Astrocyte of the spinal cord (primary cell): ENCODE results near the gene OGFOD3.
"Not testable (repeated sequence)": the region's sequence is repeated elsewhere in the genome, so short reads cannot be mapped to it uniquely, and the experiment has no call there.

Source experiments
- DNase-seq: peaks from one replicate; pipeline ENCODE4 v3.0.0; 2011; ENCODE audit warnings: low read depth, low spot score
- H3K4me3 ChIP-seq: 2 replicates; pipeline ENCODE4 v1.5.1; 2011; ENCODE audit warnings: low read depth, mild to moderate bottlenecking, low read length, moderate library complexity
- CTCF ChIP-seq: IDR thresholded peaks from 2 replicates; pipeline ENCODE4 v1.5.1; 2012; ENCODE audit warnings: low read depth, mild to moderate bottlenecking, low read length, inconsistent platforms
- in situ Hi-C: cut with HindIII; loops from 2 replicates; pipeline ENCODE4 v1.10.0; 2017; ENCODE audit warnings: low sequenced_read_pairs

Gene OGFOD3

GRCh38 chr17:82376042-82376730 is 42.2 kb downstream of the OGFOD3 start:
- in situ Hi-C loops: no loop called here
- no peak for DNase-seq
- H3K4me3 ChIP-seq: no peak overlapping the region

DNA sequence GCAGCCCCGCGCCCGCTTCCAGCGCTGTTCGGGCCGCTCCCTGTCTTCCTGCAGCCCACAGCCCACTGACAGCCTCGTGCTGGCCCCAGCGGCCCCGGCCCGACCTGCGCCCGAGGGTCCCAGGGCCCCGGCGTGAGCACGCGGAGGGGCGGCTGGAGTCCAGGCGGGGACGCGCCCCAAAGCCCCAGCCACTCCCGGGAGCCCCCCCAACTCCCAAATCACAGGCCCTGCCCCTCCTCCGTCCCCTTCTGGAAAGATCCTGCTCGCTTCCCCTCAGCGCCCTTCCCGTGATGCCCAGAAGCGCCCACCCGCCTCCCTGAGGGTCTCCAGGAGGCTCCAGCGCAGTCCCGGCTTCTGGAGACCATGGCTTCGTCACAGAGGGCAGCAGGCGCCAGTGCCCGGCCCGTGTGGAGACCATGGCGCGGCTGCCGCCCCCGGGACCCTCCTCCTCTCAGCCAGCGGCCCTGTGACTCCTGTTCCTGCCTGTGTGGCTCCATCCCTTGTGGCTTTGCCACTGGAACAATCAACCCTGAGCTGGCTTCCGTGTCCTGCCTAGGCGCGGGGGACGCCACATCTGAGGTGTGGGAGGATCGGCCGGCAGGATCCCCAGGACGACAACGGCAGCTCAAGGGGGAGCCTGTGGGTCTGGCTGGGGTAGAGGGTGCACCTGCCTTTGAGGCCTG is 42.9 kb downstream of the OGFOD3 start:
- H3K4me3 ChIP-seq: no peak overlapping the region
- in situ Hi-C loops: no loop called here
- DNase-seq: no peak
- TF ChIP-seq CTCF: no peak

More at GRCh38 chr17:82376042-82376730, 42.2 kb downstream of the OGFOD3 start:
- TF ChIP-seq CTCF: no peak

DNA sequence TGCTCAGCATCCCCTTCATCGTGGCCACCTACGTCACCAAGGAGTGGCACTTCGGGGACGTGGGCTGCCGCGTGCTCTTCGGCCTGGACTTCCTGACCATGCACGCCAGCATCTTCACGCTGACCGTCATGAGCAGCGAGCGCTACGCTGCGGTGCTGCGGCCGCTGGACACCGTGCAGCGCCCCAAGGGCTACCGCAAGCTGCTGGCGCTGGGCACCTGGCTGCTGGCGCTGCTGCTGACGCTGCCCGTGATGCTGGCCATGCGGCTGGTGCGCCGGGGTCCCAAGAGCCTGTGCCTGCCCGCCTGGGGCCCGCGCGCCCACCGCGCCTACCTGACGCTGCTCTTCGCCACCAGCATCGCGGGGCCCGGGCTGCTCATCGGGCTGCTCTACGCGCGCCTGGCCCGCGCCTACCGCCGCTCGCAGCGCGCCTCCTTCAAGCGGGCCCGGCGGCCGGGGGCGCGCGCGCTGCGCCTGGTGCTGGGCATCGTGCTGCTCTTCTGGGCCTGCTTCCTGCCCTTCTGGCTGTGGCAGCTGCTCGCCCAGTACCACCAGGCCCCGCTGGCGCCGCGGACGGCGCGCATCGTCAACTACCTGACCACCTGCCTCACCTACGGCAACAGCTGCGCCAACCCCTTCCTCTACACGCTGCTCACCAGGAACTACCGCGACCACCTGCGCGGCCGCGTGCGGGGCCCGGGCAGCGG is 43.6 kb downstream of the OGFOD3 start:
- no peak for TF ChIP-seq CTCF
- no peak for DNase-seq
- in situ Hi-C loops: no loop called here
- no peak overlapping the region for H3K4me3 ChIP-seq

GRCh38 chr17:82373731-82374625 is 44.4 kb downstream of the OGFOD3 start:
- no peak for DNase-seq
- no peak for TF ChIP-seq CTCF
- H3K4me3 ChIP-seq: no peak overlapping the region
- in situ Hi-C loops: no loop called here

GRCh38 chr17:82373072-82373452 is 45.3 kb downstream of the OGFOD3 start:
- in situ Hi-C loops, H3K4me3 ChIP-seq, DNase-seq: not testable (repeated sequence)

- no peak for TF ChIP-seq CTCF
- in situ Hi-C loops: no loop called here
- no peak for DNase-seq
- H3K4me3 ChIP-seq: no peak overlapping the region
Measured at GRCh38 chr17:82372249-82373071, 45.9 kb downstream of the OGFOD3 start.
